HL-60 (cell line): Measurements from ENCODE around the gene MED13L.

ENCODE experiments used
- DNase-seq, 2 experiments: peaks; one replicate each; pipeline ENCODE4 v3.0.0-alpha.2; 2010 to 2020; ENCODE audit warnings: low read depth in 1 of 2, low spot score in 1 of 2
- H3K27ac ChIP-seq: fragments of 250-450 bp; sonication (Bioruptor Pico); replicated peaks from 2 replicates; pipeline ENCODE4 v1.5.1; 2020; ENCODE audit warnings: mild to moderate bottlenecking, moderate library complexity
- H3K27me3 ChIP-seq: fragments of 250-450 bp; sonication (Bioruptor Pico); 2 replicates; pipeline ENCODE4 v1.5.1; 2021; ENCODE audit warnings: mild to moderate bottlenecking, moderate library complexity; ENCODE audit not compliant: insufficient read depth, poor library complexity, severe bottlenecking
- H3K4me3 ChIP-seq: replicated peaks from 2 replicates; pipeline ENCODE4 v1.5.1; 2011; ENCODE audit warnings: mild to moderate bottlenecking, control low read depth, low read length; ENCODE audit not compliant: insufficient read depth
- CTCF ChIP-seq: IDR thresholded peaks from one replicate; pipeline ENCODE4 v1.5.1; 2011; ENCODE audit warnings: low read length, control low read depth, inconsistent platforms; ENCODE audit not compliant: insufficient read depth
- GABPA ChIP-seq: IDR thresholded peaks from 2 replicates; pipeline ENCODE4 v1.6.1; 2012; ENCODE audit warnings: low read depth
- POLR2AphosphoS5 ChIP-seq: IDR thresholded peaks from 2 replicates; pipeline ENCODE4 v1.6.1; 2012; ENCODE audit warnings: low read depth
- REST ChIP-seq: IDR thresholded peaks from 2 replicates; pipeline ENCODE4 v1.6.1; 2012; ENCODE audit warnings: low read depth; ENCODE audit not compliant: insufficient replicate concordance
- SPI1 ChIP-seq: IDR thresholded peaks from 2 replicates; pipeline ENCODE4 v1.6.1; 2012; ENCODE audit warnings: low read depth, mild to moderate bottlenecking, borderline replicate concordance

MED13L gene

GRCh38 chr12:116319898-116320621, 42.6 kb upstream of the MED13L start:
- peak overlapping the region; percentile 21 for H3K27ac ChIP-seq
- H3K27me3 ChIP-seq: no peaks in the 10 kb centered on the region
- no peak overlapping the region for H3K4me3 ChIP-seq
- no peak for DNase-seq
- TF ChIP-seq GABPA: no peak
- TF ChIP-seq REST: no peak
- TF ChIP-seq POLR2AphosphoS5: no peak
- TF ChIP-seq SPI1: no peak
- no peak for TF ChIP-seq CTCF

GRCh38 chr12:116319233-116319897, 41.9 kb upstream of the MED13L start:
- no peak for TF ChIP-seq GABPA
- TF ChIP-seq REST: no peak
- TF ChIP-seq POLR2AphosphoS5: no peak
- TF ChIP-seq CTCF: no peak
- no peak for TF ChIP-seq SPI1
- Histone ChIP-seq H3K27ac (peak overlapping the region; percentile 21), H3K4me3 (no peak overlapping the region), H3K27me3 (no peaks in the 10 kb centered on the region)
- no peak for DNase-seq

GRCh38 chr12:116318576-116319232, 41.2 kb upstream of the MED13L start:
- DNase-seq: no peak
- Histone ChIP-seq H3K27me3 (no peaks in the 10 kb centered on the region), H3K27ac (no peak overlapping the region), H3K4me3 (no peak overlapping the region)
- TF ChIP-seq CTCF (no peak), SPI1 (no peak), POLR2AphosphoS5 (no peak)
